HepG2 (cell line): ENCODE data around the gene UBE2QL1.

Source experiments
- HDAC6 ChIP-seq: fragments of 200-600 bp; sonication (generic); IDR thresholded peaks from 2 replicates; pipeline ENCODE4 v1.7.0; 2017; ENCODE audit warnings: mild to moderate bottlenecking, antibody characterized with exemption, low read length, low read depth
- MYC ChIP-seq: sonication (generic); formaldehyde crosslinking; IDR thresholded peaks from 2 replicates; pipeline ENCODE4 v1.9.0; 2021; ENCODE audit warnings: missing genetic modification reagents, borderline replicate concordance
- RARA ChIP-seq: IDR thresholded peaks from 2 replicates; pipeline ENCODE4 v1.6.1; 2016; ENCODE audit warnings: missing genetic modification reagents, missing compliant biosample characterization
- TF ChIP-seq, protein P1 (sequence below): sonication (generic); formaldehyde crosslinking; conservative IDR thresholded peaks from 2 replicates; pipeline ENCODE4 v1.8.1; 2023; ENCODE audit warnings: missing genetic modification reagents

- TF ChIP-seq RARA (CRISPR knock-in tag) = no peak
- TF ChIP-seq, protein P1, sequence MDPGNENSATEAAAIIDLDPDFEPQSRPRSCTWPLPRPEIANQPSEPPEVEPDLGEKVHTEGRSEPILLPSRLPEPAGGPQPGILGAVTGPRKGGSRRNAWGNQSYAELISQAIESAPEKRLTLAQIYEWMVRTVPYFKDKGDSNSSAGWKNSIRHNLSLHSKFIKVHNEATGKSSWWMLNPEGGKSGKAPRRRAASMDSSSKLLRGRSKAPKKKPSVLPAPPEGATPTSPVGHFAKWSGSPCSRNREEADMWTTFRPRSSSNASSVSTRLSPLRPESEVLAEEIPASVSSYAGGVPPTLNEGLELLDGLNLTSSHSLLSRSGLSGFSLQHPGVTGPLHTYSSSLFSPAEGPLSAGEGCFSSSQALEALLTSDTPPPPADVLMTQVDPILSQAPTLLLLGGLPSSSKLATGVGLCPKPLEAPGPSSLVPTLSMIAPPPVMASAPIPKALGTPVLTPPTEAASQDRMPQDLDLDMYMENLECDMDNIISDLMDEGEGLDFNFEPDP (CRISPR knock-in tag) = no peak
- no peak for TF ChIP-seq HDAC6
- no peak for TF ChIP-seq MYC (CRISPR knock-in tag)
Measured at GRCh38 chr5:6417657-6418056, 31.0 kb upstream of the UBE2QL1 start.
